Ammon's horn (tissue), 1 donor: Measurements from ENCODE around the gene PDE2A.

ENCODE experiments used
- DNase-seq: peaks from one replicate; pipeline ENCODE4 v3.0.0-alpha.2; 2016; ENCODE audit warnings: low spot score

The PDE2A gene

DNA sequence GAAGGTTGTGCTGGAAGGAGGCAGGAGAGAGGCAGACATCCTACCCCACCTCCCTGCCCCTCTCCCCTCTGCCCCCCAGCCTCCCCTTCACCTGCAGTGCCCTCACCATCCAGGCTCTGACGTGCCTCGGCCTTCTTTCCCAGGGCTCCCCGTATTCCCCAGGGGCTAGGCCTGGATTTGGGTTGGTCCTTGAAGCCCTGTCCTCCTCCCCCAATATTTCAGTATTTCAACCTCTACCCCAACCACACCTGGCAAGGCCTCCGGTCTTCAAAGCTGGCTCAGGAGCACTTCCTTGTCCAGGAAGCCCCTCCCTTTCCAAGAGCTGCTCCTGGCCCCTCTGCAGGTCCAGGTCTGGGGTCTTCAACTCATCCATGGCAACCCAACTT lies 8.6 kb upstream of the PDE2A start:
- DNase-seq = no peak

- no peak for DNase-seq
Measured at GRCh38 chr11:72682238-72682857, 8.1 kb upstream of the PDE2A start.

DNA sequence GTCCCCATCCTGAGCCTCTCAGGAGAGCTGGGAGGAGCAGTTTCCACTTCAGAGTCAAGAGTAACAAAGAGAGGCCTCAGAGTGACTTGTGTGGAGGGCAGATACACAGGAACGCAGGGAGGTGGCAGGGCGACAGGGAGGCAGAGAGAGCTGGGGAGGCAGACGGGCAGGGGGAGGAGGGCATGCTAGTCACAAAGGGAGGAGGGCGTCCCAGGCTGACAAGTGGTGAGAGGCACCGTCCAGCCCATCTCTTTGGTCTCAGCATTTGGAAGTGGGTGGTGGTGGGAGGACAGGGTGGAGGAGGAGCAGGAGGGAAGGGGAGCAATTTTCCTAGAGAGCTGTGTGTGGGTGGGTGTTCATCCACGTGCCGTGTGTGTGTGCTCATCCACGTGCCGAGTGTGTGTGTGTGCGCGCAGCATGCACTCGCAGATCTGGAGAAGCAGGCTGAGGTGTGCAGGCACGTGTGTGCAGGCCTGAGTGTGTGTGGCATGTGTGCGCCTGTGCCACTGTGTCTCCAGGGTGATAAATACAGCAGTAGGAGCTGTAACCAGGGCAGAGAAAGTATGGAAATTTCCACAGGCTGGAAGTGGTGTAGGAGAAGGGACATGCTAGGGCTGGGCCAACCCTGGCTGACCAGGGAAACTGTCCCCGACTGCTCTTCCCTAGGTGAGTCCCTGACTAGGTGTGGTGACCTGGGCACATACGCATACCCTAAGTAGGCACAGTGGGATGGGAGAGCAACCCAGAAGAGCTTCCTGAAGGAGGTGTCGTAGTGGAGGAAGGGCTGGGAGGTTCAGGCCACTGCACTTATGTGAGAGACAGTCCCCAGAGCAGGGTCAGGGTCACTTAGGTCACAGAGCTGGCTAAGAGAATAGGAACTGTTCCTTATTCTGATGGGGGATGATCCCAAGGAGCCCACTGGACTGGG lies 7.3 kb upstream of the PDE2A start:
- peak; percentile 77 for DNase-seq

DNA sequence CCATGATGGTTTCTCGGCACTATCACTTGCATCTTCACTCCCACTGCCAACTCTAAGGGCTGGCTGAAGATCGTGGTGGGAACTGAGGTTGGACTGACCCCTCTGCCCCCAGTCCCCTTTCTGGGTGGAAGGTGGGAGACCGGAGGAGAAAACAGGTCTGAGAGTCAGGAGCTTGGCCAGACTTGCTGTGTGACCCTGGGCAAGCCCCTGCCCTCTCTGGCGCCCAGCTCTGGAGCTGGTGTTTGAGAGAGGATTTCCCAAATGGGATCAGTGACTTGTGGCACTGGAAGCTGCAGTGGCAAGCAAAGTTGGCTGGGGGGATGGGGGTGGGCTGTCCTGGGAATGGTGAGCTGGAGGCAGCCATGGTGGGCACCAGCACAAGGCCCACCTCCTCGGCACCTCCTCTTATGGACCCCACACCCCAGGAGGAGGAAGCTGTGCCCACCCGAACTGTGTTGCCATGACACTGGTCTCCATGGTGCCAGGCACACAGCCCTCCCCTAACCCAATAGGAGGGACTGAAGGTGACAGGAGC lies 6.5 kb upstream of the PDE2A start:
- DNase-seq = no peak

DNA sequence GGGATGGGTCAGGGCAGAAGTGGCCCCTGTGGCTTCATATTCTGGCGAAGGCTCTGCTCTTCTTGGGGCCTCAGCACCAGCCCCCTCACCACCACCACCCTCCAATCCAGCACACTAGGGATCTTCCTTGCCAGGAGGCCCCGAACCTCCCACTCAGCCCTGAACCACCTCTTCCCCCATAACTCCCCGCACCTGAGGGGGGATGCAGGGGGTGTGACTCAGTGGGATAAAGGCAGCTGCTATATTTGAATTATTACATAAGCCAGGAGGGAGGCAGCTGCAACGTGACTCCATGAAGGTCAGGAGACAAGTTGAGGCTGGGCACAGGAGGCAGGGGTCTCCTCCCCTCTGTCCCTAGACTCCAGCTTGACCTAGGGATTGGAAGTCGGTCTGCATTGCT lies 5.6 kb upstream of the PDE2A start:
- no peak for DNase-seq

GRCh38 chr11:72678524-72678923 lies 4.3 kb upstream of the PDE2A start:
- DNase-seq = no peak

DNA sequence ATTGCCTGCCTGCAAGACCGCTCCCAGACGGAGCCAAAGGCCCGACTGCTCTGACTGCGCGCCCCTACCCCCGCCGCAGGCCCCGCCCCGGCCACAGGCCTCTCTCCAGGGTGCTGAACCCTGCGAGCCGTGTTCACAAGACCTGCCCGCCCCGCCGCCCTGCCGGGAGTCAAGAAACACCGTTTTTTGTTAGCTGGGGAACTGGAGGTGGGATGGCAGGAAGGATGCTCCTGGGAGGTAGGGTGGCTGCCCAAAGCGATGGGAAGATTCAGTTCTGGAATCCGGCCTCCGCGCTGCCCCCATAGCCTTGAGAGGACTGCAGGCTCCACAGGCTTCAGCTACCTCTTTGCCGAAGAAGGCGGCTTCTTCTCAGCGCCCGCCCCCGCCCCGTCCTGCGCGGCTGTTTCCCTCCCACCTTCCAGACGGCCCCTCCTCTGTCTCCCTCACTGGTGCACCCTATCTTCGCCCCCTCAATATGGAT lies 2.7 kb upstream of the PDE2A start:
- no peak for DNase-seq

DNA sequence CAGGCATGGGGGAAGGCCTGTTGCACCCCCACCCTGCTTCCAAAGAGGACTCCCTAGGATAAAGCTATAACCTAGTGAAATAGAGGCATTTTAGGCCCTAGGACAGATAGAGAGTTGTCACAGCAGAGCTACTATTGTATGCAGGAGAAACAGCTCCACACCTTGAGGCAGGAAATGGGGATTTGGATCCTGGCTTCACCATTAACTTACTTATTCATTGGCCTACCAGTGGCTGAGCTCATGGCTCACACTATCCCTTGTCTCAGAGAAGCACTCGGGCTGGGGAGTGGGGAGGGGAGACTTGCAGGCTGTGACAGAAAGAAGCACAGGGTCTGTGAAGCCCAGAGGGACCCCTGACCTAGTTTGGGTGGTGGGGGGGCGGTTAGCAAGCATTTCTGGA lies 999 bp upstream of the PDE2A start:
- no peak for DNase-seq

DNA sequence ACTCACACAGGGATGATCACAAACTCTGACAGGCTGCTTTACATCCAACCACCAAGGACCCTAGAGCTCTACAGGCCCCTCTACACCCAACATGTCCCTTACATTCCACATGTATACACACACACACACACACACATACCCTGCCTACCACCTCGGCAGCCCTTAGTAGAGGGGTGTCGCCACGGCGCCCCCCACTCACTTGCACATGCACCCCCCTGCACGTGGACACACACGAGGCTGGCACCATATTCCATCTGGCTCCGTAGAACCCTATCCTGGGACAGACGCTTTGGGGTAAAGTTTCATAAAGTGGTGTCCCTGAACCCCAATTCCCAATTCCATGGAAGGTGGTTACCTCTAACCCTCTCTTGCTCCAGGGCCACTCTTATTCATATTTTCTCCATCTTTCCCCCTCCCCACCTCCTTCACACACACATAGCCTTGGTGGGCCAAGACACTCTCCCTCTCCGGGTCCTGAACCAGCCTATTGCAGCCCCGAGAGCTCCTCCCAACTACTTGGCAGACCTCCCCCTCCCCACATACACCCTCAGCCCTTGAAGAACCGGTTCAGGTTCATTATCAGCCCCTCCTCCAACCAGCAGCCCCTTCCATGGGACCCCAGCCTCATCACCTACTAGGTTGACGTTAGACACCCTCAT lies 809 bp downstream of the PDE2A start:
- DNase-seq = no peak

DNA sequence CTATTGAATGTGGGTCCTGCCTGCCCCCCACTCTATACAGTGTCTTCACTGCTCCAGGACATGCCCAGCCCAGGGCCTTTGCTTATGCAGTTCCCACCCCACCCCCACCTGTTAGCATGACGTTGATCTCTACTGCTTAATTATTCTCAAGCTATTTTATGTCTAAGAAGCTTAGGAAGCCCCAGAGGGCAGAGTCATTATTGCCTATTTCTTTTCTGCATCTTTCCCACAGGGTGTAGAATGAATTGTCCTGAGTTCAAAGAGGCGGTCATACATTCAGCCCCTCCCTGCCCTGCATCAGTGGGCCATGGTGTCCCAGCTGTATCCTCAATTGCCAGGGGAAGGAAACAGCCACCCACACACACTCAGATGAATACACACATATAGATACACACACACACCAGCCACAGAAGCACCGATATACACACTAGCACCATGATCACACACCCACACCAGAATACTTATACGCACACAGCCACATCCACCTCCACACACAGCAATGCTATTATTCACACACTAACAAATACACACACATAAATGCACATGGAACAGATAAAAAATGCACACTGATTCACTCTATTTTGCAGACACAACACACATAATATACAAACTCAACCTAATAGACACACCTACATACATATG lies 1.5 kb downstream of the PDE2A start:
- DNase-seq = no peak

GRCh38 chr11:72671152-72672099 lies 2.8 kb downstream of the PDE2A start:
- DNase-seq = no peak

- DNase-seq = no peak
Measured at GRCh38 chr11:72670041-72670440, 4.2 kb downstream of the PDE2A start.

DNA sequence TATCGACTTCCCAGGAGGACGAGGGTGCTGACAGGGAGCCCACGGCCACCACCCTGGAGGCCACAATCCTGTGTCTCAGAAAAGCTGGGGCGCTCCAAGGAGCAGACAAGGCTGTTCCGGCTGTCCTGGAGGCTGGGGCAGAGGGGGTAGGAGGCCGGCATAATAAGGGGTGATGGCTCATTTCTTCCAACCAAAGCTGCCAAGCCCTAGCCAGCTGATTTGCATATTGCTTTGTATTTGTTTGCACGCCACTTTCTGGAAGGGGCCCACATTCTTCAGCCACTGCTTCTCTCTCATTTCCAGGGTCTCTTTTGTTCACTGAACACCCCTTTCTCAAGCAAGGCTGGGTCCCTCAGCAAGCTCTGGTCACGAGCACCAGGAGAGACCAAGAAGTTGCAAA lies 4.7 kb downstream of the PDE2A start:
- DNase-seq = no peak

DNA sequence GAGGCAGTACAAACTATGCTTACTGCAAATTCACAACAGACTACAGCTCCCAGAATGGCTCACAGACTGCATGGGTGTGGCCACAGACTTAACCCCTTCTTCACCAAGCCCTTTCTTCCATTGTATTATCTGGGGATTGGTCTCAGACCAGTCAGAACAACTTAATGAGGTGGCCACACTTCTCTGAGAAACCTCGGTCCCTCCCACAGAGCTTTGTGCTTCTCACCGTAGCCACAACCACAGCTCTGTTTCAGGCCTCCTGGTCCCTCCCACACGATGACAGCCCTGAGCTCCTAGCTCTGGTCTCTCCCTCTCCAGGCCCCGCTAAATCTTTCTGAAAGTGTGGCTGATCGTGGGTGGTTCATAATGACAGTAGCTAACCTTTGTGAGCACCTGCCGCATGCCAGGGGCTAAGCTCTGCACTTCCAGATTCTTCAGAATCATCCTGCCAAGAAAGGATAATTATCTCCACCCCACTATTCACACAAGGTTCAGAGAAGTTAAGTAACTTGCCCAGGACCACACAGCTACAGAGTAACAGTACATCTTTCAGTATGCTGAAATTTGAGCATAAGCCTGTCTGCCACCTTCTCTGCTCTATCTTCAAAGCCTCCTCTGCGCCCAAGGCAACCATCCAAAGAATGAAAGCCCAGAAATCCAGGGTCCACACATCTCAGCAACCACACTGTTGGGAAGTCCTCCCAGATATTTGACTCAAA lies 5.4 kb downstream of the PDE2A start:
- DNase-seq = no peak

DNA sequence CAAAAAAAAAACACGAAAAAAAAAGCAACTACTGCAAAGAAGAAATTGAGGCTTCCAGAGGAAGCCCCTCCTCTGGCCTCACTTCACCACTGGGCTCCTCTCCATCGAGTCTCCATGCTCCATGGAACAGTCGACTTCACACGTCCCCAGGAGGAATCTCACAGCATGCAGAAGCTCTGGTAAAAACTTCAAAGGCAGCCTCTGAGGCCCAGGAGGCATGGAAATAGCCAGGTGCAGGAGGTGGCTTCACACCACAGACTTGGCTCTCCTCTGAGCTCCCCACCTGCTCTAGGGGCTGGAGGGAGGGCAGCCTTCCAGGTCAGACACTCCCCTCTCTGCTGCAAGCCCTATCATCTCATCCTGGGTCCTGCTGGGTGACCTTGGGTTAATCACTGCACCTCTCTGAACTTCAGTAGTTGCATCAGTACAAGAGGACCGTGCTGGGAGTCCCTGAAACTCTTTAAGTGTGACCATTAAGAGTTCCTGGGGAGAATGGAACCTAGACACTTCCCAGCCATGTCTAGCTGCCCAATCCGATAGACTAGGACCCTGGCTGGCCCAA lies 8.2 kb downstream of the PDE2A start:
- no peak for DNase-seq

DNA sequence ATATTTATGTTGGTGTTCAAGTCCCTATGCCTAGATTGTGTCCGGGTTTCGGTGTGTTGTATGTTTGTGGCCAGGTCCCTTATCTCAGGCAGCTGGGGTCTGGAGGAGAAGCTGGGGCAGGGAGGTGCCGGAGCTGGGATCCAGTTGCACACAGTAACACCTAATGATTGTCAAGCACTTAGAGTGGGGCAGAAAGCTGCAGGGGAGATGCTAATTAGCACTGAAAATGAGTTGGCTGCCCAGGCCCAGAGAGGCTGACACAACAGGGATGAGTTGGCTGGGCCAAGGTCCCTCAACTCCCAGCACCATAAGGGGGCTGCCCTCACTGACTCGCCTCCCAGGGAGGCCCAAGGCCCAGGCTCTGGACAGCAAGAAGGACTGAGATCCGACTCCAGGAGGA lies 12.2 kb downstream of the PDE2A start:
- DNase-seq = no peak

- DNase-seq = no peak
Measured at GRCh38 chr11:72661486-72661885, 12.7 kb downstream of the PDE2A start.

DNA sequence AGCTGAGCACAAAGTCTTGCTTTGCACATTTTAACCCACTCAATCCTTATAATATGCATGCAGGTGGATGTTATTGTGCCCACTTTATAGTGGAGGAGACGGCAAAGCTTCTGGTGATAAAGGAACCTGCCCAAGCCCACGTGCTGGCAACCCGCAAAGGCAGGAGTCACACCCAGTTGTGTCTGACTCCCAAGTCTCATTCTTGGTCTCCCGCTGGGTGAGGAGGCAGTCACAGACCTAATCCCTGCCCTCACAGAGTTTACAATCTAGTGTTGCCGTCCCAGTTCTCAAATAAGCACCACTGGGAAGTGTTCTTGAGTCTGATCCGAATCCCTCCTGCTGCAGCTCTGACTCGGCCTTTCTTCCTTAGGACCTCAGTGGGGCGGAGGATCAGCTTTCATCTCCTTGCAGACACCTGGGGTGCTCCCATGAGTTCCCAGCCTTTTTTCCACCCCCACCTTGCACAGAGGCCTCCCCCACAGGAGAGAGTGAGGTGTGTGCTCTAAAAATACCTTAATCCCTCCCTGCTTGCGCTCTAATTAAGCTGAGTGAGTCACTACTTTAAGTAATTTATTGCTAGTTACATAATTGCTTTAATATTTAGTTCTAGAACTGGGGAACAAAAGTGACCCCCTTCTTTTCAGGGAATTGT lies 15.1 kb downstream of the PDE2A start:
- no peak for DNase-seq

- DNase-seq = no peak
Measured at GRCh38 chr11:72657411-72658100, 16.7 kb downstream of the PDE2A start.
